HL-60 (cell line): ENCODE results near the gene CCDC107.

ENCODE experiments used
- TF ChIP-seq, protein P1 (sequence below): IDR thresholded peaks from one replicate; pipeline ENCODE4 v1.5.1; 2011; ENCODE audit warnings: low read length, control low read depth, inconsistent platforms; ENCODE audit not compliant: insufficient read depth
- TF ChIP-seq, protein P2 (sequence below): IDR thresholded peaks from 2 replicates; pipeline ENCODE4 v1.6.1; 2012; ENCODE audit warnings: low read depth; ENCODE audit not compliant: insufficient replicate concordance

DNA sequence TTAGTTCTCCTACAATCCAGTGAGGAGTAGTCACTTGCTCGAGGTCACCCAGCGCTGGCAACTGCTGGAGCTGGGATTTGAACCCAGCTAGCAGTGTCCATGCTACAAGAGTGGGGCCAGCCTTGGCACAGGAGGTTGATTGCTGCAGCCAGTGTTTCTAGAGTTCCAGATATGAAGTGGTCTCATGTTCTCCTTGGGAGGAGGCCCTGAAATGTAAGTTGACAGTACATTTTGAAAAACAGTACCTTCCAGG, 802 bp downstream of the CCDC107 start:
- TF ChIP-seq, protein P1, sequence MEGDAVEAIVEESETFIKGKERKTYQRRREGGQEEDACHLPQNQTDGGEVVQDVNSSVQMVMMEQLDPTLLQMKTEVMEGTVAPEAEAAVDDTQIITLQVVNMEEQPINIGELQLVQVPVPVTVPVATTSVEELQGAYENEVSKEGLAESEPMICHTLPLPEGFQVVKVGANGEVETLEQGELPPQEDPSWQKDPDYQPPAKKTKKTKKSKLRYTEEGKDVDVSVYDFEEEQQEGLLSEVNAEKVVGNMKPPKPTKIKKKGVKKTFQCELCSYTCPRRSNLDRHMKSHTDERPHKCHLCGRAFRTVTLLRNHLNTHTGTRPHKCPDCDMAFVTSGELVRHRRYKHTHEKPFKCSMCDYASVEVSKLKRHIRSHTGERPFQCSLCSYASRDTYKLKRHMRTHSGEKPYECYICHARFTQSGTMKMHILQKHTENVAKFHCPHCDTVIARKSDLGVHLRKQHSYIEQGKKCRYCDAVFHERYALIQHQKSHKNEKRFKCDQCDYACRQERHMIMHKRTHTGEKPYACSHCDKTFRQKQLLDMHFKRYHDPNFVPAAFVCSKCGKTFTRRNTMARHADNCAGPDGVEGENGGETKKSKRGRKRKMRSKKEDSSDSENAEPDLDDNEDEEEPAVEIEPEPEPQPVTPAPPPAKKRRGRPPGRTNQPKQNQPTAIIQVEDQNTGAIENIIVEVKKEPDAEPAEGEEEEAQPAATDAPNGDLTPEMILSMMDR, result no peak
- TF ChIP-seq, protein P2, sequence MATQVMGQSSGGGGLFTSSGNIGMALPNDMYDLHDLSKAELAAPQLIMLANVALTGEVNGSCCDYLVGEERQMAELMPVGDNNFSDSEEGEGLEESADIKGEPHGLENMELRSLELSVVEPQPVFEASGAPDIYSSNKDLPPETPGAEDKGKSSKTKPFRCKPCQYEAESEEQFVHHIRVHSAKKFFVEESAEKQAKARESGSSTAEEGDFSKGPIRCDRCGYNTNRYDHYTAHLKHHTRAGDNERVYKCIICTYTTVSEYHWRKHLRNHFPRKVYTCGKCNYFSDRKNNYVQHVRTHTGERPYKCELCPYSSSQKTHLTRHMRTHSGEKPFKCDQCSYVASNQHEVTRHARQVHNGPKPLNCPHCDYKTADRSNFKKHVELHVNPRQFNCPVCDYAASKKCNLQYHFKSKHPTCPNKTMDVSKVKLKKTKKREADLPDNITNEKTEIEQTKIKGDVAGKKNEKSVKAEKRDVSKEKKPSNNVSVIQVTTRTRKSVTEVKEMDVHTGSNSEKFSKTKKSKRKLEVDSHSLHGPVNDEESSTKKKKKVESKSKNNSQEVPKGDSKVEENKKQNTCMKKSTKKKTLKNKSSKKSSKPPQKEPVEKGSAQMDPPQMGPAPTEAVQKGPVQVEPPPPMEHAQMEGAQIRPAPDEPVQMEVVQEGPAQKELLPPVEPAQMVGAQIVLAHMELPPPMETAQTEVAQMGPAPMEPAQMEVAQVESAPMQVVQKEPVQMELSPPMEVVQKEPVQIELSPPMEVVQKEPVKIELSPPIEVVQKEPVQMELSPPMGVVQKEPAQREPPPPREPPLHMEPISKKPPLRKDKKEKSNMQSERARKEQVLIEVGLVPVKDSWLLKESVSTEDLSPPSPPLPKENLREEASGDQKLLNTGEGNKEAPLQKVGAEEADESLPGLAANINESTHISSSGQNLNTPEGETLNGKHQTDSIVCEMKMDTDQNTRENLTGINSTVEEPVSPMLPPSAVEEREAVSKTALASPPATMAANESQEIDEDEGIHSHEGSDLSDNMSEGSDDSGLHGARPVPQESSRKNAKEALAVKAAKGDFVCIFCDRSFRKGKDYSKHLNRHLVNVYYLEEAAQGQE, result no peak
